T-helper 2 cell treated with Interferon-gamma antibody and Interleukin-4, amounts not matched to agents 5 μg/mL and 100 μg/mL, for 36 hours (primary cell): ENCODE measurements around the gene MMP10.

ENCODE experiments used
- DNase-seq: peaks from one replicate; pipeline ENCODE4 v3.0.0; 2021; ENCODE audit warnings: low spot score
- H3K27ac Mint-ChIP-seq: one replicate; pipeline ENCODE4 v1.8.0; 2021; ENCODE audit warnings: mild to moderate bottlenecking, mixed read lengths
- H3K27me3 Mint-ChIP-seq: one replicate; pipeline ENCODE4 v1.8.0; 2021; ENCODE audit warnings: low read depth, mixed read lengths
- H3K36me3 Mint-ChIP-seq: one replicate; pipeline ENCODE4 v1.8.0; 2021; ENCODE audit warnings: low read depth, mixed read lengths
- H3K4me1 Mint-ChIP-seq: one replicate; pipeline ENCODE4 v1.8.0; 2021; ENCODE audit warnings: low read depth, mixed read lengths
- H3K4me3 Mint-ChIP-seq: one replicate; pipeline ENCODE4 v1.8.0; 2022; ENCODE audit warnings: mild to moderate bottlenecking, moderate library complexity, mixed read lengths
- H3K9me3 Mint-ChIP-seq: one replicate; pipeline ENCODE4 v1.8.0; 2021; ENCODE audit warnings: mixed read lengths

Gene MMP10

DNA sequence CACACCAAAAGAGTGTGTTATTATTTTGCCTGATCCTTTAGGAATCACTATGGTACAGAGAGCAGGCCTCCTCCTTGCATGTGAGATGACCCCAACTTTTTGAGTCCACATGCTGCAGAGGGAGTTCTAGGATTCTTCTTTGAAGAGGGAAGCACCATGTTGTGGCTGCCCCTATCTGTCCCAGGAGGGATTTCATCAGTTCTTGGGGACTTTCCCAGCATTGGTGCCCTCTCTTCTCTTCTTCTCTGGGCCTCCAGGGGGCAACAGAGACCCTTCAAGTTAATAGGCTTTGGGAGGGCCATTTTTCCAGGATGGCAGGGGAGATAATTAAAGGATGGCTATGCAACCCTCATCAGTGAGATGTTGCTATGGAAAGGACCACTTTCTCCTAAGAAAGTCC is 14.0 kb upstream of the MMP10 start:
- DNase-seq, result no peak
- Mint-ChIP-seq H3K27ac (no peak overlapping the region), H3K27me3 (no peaks in the 10 kb centered on the region), H3K4me3 (no peak overlapping the region), H3K4me1 (no peaks in the 10 kb centered on the region), H3K36me3 (no peaks in the 10 kb centered on the region), H3K9me3 (no peaks in the 10 kb centered on the region)

DNA sequence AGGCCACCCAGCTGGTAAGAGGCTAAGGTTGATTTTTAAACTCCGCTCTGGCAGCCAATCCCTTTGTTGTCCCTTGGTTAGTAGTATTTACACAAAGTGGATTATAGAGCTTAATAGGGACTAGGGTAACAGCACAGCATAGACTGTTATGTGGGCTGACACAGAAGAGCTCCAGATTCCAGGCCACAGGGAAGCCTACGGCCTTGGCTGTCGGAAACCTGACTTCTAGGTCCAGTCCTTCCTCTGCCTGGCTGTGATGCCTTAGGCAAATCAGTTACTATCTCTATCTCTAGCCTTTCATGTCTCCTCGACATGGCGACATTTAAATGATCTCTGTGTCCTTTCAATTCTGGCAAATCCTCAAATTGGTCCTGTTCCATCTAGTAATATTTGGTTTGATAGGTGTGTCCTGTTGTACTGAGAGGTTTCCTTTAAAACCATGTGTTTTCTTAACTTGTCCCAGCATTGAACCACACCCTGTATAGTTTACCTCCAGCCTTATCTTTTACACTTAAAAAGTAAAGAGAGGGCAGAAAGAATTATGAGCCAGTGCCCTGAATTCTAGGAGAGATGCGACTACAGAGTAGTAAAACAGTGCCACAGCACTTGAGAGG is 13.4 kb upstream of the MMP10 start:
- Mint-ChIP-seq H3K4me1 (no peaks in the 10 kb centered on the region), H3K27me3 (no peaks in the 10 kb centered on the region), H3K27ac (no peak overlapping the region), H3K36me3 (no peaks in the 10 kb centered on the region), H3K9me3 (no peaks in the 10 kb centered on the region), H3K4me3 (no peak overlapping the region)
- no peak for DNase-seq

DNA sequence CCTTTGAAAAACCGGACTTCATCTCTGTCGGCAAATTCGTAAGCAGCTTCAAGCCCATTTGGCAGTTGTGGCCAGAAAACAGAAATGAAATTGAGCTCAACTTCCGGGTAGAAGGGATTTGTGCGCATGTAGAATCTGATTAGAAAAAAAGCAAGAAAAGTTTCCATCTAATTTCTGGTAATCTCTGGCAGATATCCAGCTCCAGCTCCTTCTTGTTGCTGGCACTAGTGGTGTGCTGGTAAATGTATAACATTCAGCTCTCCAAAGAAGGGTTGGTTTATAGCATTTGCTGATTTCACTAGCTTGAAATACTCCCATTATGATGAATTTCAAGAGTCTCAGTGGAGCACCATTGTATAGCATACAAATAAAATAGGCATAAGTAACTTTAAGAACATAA is 12.2 kb upstream of the MMP10 start:
- Mint-ChIP-seq H3K4me3 (no peak overlapping the region), H3K9me3 (no peaks in the 10 kb centered on the region), H3K36me3 (no peaks in the 10 kb centered on the region), H3K4me1 (no peaks in the 10 kb centered on the region), H3K27ac (no peak overlapping the region), H3K27me3 (no peaks in the 10 kb centered on the region)
- DNase-seq, result no peak

DNA sequence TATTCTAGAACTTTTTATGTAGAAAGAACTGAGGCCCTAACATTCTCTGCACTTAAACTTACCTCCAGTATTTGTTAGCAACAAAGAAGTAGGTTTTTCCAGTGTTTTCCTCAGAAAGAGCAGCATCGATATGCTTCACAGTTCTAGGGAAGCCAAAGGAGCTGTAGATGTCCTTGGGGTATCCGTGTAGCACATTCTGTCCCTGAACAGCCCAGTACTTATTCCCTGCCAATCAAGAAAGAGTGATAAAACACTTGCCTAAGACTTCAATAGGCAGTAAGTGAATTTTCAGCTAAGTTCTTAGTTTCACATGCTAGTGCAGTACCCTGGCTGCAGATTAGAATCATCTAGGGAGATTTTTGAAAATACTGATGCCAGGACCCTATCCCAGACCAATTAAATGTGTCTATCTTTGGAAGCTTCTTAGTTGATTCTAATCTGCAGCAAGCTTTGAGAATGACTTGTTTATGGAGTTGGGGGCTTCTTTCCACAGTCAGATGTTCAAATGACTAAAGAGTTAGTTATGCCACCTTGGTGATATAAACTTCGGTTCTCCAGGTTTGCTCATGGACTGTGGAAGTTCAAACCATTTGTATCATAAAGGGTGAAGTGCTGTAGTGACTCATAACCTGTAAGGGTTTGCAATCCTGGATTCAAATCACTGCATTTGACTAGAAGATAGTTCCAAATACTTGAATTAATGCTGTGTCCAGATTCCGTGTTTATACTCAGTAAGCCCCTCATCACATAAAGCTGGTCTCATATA is 11.0 kb upstream of the MMP10 start:
- no peak for DNase-seq
- Mint-ChIP-seq H3K27ac (no peak overlapping the region), H3K27me3 (no peaks in the 10 kb centered on the region), H3K4me1 (no peaks in the 10 kb centered on the region), H3K9me3 (no peaks in the 10 kb centered on the region), H3K4me3 (no peak overlapping the region), H3K36me3 (no peaks in the 10 kb centered on the region)

DNA sequence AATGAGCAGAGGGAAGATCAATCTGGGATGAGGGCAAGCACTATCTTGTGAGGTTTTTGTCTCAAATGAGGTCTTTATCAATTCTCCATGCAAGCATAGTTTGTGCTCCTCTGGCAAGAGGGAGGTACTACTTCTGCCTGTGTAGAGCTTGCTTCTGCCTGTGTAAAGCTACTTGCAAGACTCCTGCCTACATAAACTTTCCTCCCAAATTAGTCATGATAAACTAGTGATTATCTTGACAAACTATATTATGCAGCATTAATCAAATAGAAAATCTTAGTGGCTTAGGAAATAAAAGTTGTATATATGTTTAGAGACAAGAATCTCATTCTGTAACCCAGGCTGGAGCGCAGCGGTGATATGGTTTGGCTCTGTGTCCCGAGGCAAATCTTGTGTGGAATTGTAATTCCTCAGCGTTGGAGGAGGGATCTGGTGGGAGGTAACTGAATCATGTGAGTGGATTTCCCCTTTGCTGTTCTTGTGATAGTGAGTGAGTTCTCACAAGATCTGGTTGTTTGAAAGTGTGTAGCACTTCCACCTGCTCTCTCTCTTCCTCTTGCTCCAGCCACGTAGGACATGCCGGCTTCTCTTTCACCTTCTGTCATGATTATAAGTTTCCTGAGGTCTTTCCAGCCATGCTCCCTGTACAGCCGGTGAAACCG is 8.0 kb upstream of the MMP10 start:
- Mint-ChIP-seq H3K27ac (no peak overlapping the region), H3K4me3 (no peak overlapping the region), H3K4me1 (no peaks in the 10 kb centered on the region), H3K9me3 (no peaks in the 10 kb centered on the region), H3K27me3 (no peaks in the 10 kb centered on the region), H3K36me3 (no peaks in the 10 kb centered on the region)
- DNase-seq, result no peak

DNA sequence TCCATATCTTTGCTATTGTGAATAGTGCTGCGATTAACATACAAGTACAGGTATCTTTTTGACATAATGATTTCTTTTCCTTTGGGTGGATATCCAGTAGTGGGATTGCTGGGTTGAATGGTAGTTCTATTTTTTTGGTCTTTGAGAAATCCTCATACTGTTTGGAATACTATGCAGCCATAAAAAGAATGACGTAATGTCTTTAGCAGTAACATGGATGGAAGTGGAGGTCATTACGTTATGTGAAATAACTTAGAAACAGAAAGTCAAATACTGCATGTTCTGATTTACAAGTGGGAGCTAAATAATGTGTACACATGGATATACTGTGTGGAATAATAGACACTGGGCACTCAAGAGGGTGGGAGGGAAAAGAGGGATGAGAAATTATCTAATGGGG is 4.0 kb upstream of the MMP10 start:
- Mint-ChIP-seq H3K27me3 (peaks cover 2% of the 10 kb centered on the region), H3K9me3 (no peaks in the 10 kb centered on the region), H3K36me3 (no peaks in the 10 kb centered on the region), H3K4me1 (no peaks in the 10 kb centered on the region), H3K4me3 (no peak overlapping the region), H3K27ac (no peak overlapping the region)
- DNase-seq, result no peak

DNA sequence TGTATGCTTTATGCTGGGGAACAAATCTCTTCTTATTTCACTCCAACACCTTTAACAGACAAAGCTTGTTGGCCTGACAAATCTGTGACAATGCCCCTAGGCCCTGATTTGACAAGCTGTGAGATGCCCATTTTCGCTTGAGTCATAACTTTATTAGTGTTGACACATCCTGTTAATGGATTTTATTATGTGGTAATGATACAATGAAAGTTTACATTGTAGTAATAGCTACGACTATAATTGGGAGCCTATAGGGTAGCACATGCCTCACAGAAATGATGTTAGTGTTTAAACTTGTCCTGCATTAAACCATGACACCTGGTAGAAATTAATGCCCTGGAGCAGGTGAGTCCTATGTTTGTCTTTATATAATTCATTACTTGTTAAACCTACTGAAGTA is 3.3 kb upstream of the MMP10 start:
- no peak for DNase-seq
- no peaks in the 10 kb centered on the region for H3K9me3 Mint-ChIP-seq
- no peaks in the 10 kb centered on the region for H3K4me1 Mint-ChIP-seq
- H3K4me3 Mint-ChIP-seq, result no peak overlapping the region
- no peaks in the 10 kb centered on the region for H3K36me3 Mint-ChIP-seq
- H3K27me3 Mint-ChIP-seq, result peaks cover 2% of the 10 kb centered on the region
- H3K27ac Mint-ChIP-seq, result no peak overlapping the region

DNA sequence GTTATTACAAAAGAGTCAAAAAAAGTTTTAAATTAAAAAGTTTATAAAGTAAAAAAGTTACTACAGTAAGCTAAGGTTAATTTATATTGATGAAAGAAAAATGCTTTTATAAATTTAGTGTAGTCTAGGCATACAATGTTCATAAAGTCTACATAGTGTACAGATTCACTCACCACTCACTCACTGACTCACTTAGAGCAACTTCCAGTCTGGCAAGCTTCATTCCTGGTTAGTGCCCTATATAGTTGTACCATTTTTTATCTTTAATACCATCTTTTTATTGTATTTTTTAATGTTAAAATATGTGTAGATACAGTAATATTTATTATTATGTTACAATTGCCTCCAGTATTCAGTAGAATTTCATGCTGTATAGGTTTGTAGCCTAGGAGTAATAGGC is 2.6 kb upstream of the MMP10 start:
- Mint-ChIP-seq H3K4me1 (no peaks in the 10 kb centered on the region), H3K4me3 (no peak overlapping the region), H3K27ac (no peak overlapping the region), H3K36me3 (no peaks in the 10 kb centered on the region), H3K9me3 (no peaks in the 10 kb centered on the region), H3K27me3 (peaks cover 2% of the 10 kb centered on the region)
- no peak for DNase-seq

DNA sequence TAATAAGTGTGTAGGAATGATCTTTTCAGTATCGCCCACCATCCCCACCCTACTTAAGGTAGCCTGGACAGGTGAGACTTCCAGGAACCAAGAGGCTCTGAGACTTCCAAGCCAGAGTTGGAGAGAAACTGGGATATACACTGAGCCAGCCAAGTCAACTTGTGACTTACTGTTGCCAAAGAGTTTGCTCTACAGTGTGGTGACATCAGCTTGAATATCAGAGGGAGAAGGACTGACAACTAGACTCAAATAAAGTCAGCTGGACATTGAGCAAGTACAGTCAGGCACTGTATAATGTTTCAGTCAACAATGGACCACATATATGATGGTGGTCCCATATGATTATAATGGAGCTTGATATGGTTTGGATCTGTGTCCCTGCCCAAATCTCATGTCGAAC is 1.2 kb upstream of the MMP10 start:
- no peaks in the 10 kb centered on the region for H3K4me1 Mint-ChIP-seq

DNA sequence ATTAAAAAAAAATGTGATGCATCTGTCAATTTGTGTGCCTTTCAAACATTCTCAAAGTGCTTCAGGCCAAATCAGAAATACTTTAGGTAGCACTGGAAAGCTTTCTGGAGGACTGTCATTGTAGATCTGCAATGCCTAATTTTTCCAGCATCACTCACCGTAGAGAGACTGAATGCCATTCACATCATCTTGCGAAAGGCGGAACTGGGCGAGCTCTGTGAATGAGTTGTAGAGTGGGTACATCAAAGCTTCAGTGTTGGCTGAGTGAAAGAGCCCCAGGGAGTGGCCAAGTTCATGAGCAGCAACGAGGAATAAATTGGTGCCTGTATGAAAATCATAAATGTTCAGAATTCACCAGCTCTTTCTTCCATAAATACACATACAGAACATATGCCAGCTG is 4.0 kb downstream of the MMP10 start:
- H3K4me1 Mint-ChIP-seq, result no peaks in the 10 kb centered on the region
- DNase-seq, result no peak

More for the DNA sequence above, 1.2 kb upstream of the MMP10 start:
- no peak for DNase-seq
- Mint-ChIP-seq H3K27ac (no peak overlapping the region), H3K4me3 (no peak overlapping the region), H3K9me3 (no peaks in the 10 kb centered on the region), H3K36me3 (no peaks in the 10 kb centered on the region), H3K27me3 (peaks cover 2% of the 10 kb centered on the region)

DNA sequence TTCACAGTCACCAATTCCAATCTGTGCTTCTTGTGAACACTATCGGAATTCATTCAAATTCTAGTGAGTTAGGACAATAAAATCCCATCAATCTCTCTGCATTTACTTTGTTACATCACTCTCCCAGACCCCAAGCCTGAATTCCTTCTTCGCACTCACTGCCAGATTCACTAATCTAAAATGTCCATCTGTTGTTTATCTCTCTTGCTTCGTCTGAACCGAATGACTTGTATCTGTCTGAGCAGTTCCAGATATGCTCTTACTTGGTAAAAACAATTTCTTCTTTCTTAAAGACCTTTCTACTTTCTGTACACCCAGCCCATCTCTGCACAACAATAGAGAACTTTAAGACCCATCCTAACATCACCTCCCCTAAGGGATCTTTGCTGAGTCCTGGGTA is 7.0 kb downstream of the MMP10 start:
- Mint-ChIP-seq H3K27me3 (no peaks in the 10 kb centered on the region), H3K36me3 (no peaks in the 10 kb centered on the region), H3K27ac (no peak overlapping the region), H3K4me1 (no peaks in the 10 kb centered on the region), H3K4me3 (no peak overlapping the region), H3K9me3 (no peaks in the 10 kb centered on the region)
- DNase-seq, result no peak

More for the DNA sequence above, 4.0 kb downstream of the MMP10 start:
- H3K4me3 Mint-ChIP-seq, result no peak overlapping the region
- no peaks in the 10 kb centered on the region for H3K36me3 Mint-ChIP-seq
- H3K27me3 Mint-ChIP-seq, result peaks cover 2% of the 10 kb centered on the region
- H3K27ac Mint-ChIP-seq, result no peak overlapping the region
- H3K9me3 Mint-ChIP-seq, result no peaks in the 10 kb centered on the region

DNA sequence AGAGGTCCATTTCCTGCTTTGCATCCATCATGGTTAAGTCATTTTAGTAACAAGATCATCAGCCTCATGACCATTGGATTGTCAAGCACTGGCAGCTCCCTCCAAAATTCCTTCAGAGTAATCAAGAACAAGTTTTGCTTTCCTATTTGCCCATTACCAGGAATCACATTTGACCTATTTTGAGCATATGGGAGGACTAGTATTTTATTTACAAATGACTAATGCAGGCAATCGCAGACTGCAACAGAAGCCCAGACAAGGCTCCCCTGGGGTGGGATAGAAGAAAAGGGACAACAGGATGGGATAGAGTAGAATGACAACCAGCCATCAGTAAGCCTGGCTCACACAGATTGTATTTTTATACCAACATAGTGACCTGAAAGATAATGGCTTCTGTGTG is 9.1 kb downstream of the MMP10 start:
- no peaks in the 10 kb centered on the region for H3K27me3 Mint-ChIP-seq
- H3K4me3 Mint-ChIP-seq, result no peak overlapping the region
- no peak for DNase-seq
- no peaks in the 10 kb centered on the region for H3K9me3 Mint-ChIP-seq
- H3K4me1 Mint-ChIP-seq, result no peaks in the 10 kb centered on the region
- no peaks in the 10 kb centered on the region for H3K36me3 Mint-ChIP-seq
- no peak overlapping the region for H3K27ac Mint-ChIP-seq

DNA sequence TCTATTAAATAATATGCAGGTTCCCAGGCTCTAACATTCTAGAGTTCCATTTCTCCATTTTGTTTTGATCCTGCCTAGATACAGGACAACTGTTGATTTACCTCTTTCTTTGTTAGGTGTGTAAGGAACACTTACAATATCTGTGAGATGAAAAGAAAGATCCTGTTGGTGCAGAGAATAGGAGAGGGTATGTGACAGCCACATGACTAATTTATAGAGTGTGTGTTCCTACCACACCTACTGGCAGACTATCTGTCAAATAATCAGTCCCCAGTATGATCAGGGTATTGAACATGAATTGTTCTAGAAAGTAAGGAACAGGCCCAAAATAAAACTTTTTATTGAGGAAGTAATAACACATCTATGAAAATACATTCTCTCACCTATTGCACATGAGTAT is 10.2 kb downstream of the MMP10 start:
- Mint-ChIP-seq H3K36me3 (no peaks in the 10 kb centered on the region), H3K27ac (no peak overlapping the region), H3K4me3 (no peak overlapping the region), H3K27me3 (no peaks in the 10 kb centered on the region), H3K9me3 (no peaks in the 10 kb centered on the region), H3K4me1 (no peaks in the 10 kb centered on the region)
- DNase-seq, result no peak

DNA sequence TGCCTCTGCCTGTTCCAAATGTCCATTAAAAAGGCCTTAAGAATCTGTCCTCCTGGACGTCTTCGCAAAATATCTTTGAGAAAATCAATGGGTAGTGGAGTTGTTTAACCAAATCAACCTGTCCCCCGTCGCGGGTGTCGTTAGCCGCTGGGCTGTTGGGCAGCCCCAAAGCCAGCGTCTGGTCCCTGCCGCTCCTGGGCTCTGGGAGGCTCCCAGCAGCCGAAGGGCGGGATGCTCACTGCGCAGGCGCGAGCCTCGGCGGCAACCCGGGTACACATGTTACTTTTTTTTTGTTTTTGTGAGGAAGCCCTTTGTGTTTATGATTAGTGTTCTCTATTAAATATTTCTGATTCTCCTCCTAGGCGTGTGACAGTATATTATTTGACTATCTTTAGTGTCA is 12.6 kb downstream of the MMP10 start:
- H3K9me3 Mint-ChIP-seq, result no peaks in the 10 kb centered on the region
- H3K4me3 Mint-ChIP-seq, result no peak overlapping the region
- H3K27me3 Mint-ChIP-seq, result no peaks in the 10 kb centered on the region
- H3K27ac Mint-ChIP-seq, result no peak overlapping the region
- no peaks in the 10 kb centered on the region for H3K36me3 Mint-ChIP-seq
- no peaks in the 10 kb centered on the region for H3K4me1 Mint-ChIP-seq
- DNase-seq, result no peak
